Hepatocyte (in vitro differentiated cells): Measurements from ENCODE around the gene MSGN1. TPM values are rescaled to one million over a fixed set of nuclear protein-coding genes. Genes with fewer than 3 reads are reported as not detected.

Source experiments
- DNase-seq: peaks from one replicate; pipeline ENCODE4 v3.0.0-alpha.2; 2016; ENCODE audit warnings: low spot score
- H2AFZ ChIP-seq: fragments of 200-600 bp; sonication (generic); 2 replicates; pipeline ENCODE4 v1.6.0; 2016; ENCODE audit warnings: antibody characterized with exemption, mild to moderate bottlenecking
- H3K27ac ChIP-seq: fragments of 200-600 bp; sonication (generic); 2 replicates; pipeline ENCODE4 v1.5.1; 2016; ENCODE audit warnings: mild to moderate bottlenecking
- H3K27me3 ChIP-seq: fragments of 200-600 bp; sonication (generic); 2 replicates; pipeline ENCODE4 v1.6.1; 2016
- H3K36me3 ChIP-seq: fragments of 200-600 bp; sonication (generic); replicated peaks from 2 replicates; pipeline ENCODE4 v1.5.1; 2016; ENCODE audit warnings: low read depth; ENCODE audit not compliant: insufficient read depth
- H3K4me1 ChIP-seq: fragments of 200-600 bp; sonication (generic); 2 replicates; pipeline ENCODE4 v1.5.1; 2016; ENCODE audit warnings: mild to moderate bottlenecking, moderate library complexity; ENCODE audit not compliant: insufficient read depth
- H3K4me2 ChIP-seq: fragments of 200-600 bp; sonication (generic); 2 replicates; pipeline ENCODE4 v1.6.0; 2016
- H3K4me3 ChIP-seq: fragments of 200-600 bp; sonication (generic); 2 replicates; pipeline ENCODE4 v1.5.1; 2016; ENCODE audit warnings: mild to moderate bottlenecking
- H3K79me2 ChIP-seq: fragments of 200-600 bp; sonication (generic); 2 replicates; pipeline ENCODE4 v1.6.0; 2017; ENCODE audit warnings: mild to moderate bottlenecking
- H3K9me2 ChIP-seq: fragments of 200-600 bp; sonication (generic); replicated peaks from 2 replicates; pipeline ENCODE4 v1.6.0; 2017; ENCODE audit warnings: mild to moderate bottlenecking; ENCODE audit not compliant: insufficient read depth
- H3K9me3 ChIP-seq: fragments of 200-600 bp; sonication (generic); 2 replicates; pipeline ENCODE4 v1.5.1; 2016; ENCODE audit warnings: low read depth, mild to moderate bottlenecking
- H4K20me1 ChIP-seq: fragments of 200-600 bp; sonication (generic); 2 replicates; pipeline ENCODE4 v1.6.0; 2016; ENCODE audit warnings: mild to moderate bottlenecking; ENCODE audit not compliant: insufficient read depth, poor library complexity, severe bottlenecking
- EZH2 ChIP-seq: fragments of 200-600 bp; sonication (generic); IDR thresholded peaks from 2 replicates; pipeline ENCODE4 v1.6.1; 2016; ENCODE audit warnings: antibody characterized with exemption, mild to moderate bottlenecking, borderline replicate concordance
- EZH2phosphoT487 ChIP-seq: fragments of 200-600 bp; sonication (generic); IDR thresholded peaks from one replicate; pipeline ENCODE4 v1.6.1; 2018; ENCODE audit warnings: antibody characterized with exemption, mild to moderate bottlenecking, low read depth, moderate library complexity; ENCODE audit not compliant: unreplicated experiment, severe bottlenecking
- WGBS: methylation state at CpG from one replicate; pipeline ENCODE4 v1.1.6; 2016; ENCODE audit warnings: low lambda C conversion rate; ENCODE audit errors: missing lambda C conversion rate; 5-methylcytosine and 5-hydroxymethylcytosine counted together
- polyA plus RNA-seq: library from polyadenylated mRNA; unstranded; fragments of >200 nt; fragmentation: Nextera tagmentation; extraction: Ambion mirVana; gene quantifications from 2 replicates; pipeline ENCODE4 v1.2.1, GENCODE V29; 2016
- total RNA-seq: library from RNA; depleted of rRNA; stranded (reverse); fragments of >200 nt; gene quantifications from 2 replicates; pipeline ENCODE4 v1.2.3, GENCODE V29; 2014
- TF ChIP-seq, protein P1 (sequence below): fragments of 200-600 bp; sonication (generic); IDR thresholded peaks from 2 replicates; pipeline ENCODE4 v1.5.1; 2016; ENCODE audit warnings: antibody characterized with exemption, mild to moderate bottlenecking; ENCODE audit not compliant: poor library complexity

MSGN1 gene
- total and polyA plus RNA-seq, 2 experiments from 2014 or later = not detected

DNA sequence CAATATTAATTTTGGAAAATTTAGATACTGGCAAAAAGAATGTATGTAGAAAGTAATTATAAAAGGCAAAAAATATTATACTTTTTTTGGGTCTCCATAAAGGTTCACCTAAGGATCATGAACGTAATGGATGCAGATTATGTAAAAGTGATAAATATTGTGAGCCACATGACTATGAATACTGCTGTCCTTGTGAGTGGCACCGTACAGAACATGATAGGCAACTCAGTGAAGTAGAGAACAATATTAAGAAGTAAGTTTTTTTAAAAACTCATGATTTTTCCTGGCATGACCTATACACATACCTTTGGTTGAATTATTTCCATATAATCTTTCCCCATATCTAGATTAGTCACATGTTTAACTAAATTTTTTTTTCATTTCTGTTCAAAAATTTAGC lies 43.7 kb upstream of the MSGN1 start:
- Histone ChIP-seq H3K4me2 (no peak overlapping the region), H3K79me2 (no peaks in the 10 kb centered on the region), H3K9me2 (no peaks in the 10 kb centered on the region), H3K27ac (no peak overlapping the region), H3K4me3 (no peak overlapping the region), H3K36me3 (no peaks in the 10 kb centered on the region), H3K4me1 (no peaks in the 10 kb centered on the region), H2AFZ (no peak overlapping the region), H3K27me3 (no peaks in the 10 kb centered on the region), H3K9me3 (no peaks in the 10 kb centered on the region), H4K20me1 (no peaks in the 10 kb centered on the region)
- no peak for DNase-seq
- WGBS = 90% methylated on average over 2 of the region's 2 CpGs
- TF ChIP-seq EZH2phosphoT487 (no peak), EZH2 (no peak)

- Histone ChIP-seq H3K27ac (no peak overlapping the region), H3K27me3 (no peaks in the 10 kb centered on the region), H3K9me3 (no peaks in the 10 kb centered on the region), H3K79me2 (no peaks in the 10 kb centered on the region), H3K4me3 (no peak overlapping the region), H2AFZ (no peak overlapping the region), H3K36me3 (no peaks in the 10 kb centered on the region), H3K9me2 (no peaks in the 10 kb centered on the region), H3K4me1 (no peaks in the 10 kb centered on the region), H4K20me1 (no peaks in the 10 kb centered on the region), H3K4me2 (no peak overlapping the region)
- TF ChIP-seq EZH2phosphoT487 (no peak), EZH2 (no peak)
- no peak for DNase-seq
- WGBS = 85% methylated on average over 1 of the region's 1 CpG
Observed at GRCh38 chr2:17780546-17780945, 35.7 kb upstream of the MSGN1 start.

GRCh38 chr2:17781482-17781881 lies 34.8 kb upstream of the MSGN1 start:
- DNase-seq = no peak
- 88% methylated on average over 1 of the region's 1 CpG for WGBS

DNA sequence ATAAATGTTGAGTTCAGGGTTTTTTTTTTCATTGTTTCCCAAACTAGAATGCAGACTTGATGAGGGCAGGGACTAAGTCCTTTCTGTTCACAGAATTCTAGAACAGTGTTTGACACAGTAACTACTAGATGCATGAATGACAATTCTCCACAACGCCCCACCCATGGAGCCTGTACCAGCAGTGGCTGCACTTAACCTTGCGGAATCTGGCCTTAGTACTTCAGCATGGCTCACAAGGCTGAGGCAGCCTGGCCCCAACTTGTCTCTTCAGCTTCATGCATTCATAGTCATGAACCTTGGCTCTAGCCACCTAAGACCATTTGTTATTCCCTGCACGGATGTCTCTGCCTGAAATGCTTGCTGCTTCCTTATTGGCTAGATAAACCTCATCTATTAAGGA lies 29.5 kb upstream of the MSGN1 start:
- no peak for TF ChIP-seq EZH2phosphoT487
- TF ChIP-seq, protein P1, sequence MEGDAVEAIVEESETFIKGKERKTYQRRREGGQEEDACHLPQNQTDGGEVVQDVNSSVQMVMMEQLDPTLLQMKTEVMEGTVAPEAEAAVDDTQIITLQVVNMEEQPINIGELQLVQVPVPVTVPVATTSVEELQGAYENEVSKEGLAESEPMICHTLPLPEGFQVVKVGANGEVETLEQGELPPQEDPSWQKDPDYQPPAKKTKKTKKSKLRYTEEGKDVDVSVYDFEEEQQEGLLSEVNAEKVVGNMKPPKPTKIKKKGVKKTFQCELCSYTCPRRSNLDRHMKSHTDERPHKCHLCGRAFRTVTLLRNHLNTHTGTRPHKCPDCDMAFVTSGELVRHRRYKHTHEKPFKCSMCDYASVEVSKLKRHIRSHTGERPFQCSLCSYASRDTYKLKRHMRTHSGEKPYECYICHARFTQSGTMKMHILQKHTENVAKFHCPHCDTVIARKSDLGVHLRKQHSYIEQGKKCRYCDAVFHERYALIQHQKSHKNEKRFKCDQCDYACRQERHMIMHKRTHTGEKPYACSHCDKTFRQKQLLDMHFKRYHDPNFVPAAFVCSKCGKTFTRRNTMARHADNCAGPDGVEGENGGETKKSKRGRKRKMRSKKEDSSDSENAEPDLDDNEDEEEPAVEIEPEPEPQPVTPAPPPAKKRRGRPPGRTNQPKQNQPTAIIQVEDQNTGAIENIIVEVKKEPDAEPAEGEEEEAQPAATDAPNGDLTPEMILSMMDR = no peak
- TF ChIP-seq EZH2 = no peak
- no peak overlapping the region for H3K4me3 ChIP-seq
- H3K79me2 ChIP-seq = no peaks in the 10 kb centered on the region
- H3K9me3 ChIP-seq = no peaks in the 10 kb centered on the region
- no peaks in the 10 kb centered on the region for H3K9me2 ChIP-seq
- H3K27me3 ChIP-seq = no peaks in the 10 kb centered on the region
- 90% methylated on average over 3 of the region's 3 CpGs for WGBS
- peaks cover 16% of the 10 kb centered on the region for H3K4me1 ChIP-seq
- H4K20me1 ChIP-seq = no peaks in the 10 kb centered on the region
- no peak overlapping the region for H2AFZ ChIP-seq
- no peak for DNase-seq
- no peak overlapping the region for H3K27ac ChIP-seq
- H3K4me2 ChIP-seq = no peak overlapping the region
- H3K36me3 ChIP-seq = no peaks in the 10 kb centered on the region

More at GRCh38 chr2:17781482-17781881, 34.8 kb upstream of the MSGN1 start:
- Histone ChIP-seq H3K79me2 (no peaks in the 10 kb centered on the region), H3K4me1 (no peaks in the 10 kb centered on the region), H2AFZ (no peak overlapping the region), H3K27ac (no peak overlapping the region), H3K9me2 (no peaks in the 10 kb centered on the region), H4K20me1 (no peaks in the 10 kb centered on the region), H3K9me3 (no peaks in the 10 kb centered on the region), H3K27me3 (no peaks in the 10 kb centered on the region), H3K4me3 (no peak overlapping the region), H3K4me2 (no peak overlapping the region), H3K36me3 (no peaks in the 10 kb centered on the region)
- TF ChIP-seq EZH2 (no peak), EZH2phosphoT487 (no peak)
- TF ChIP-seq, protein P1 = no peak
